ENCODE measurements around the gene CLEC9A. TPM values are rescaled to one million over a fixed set of nuclear protein-coding genes. Genes with fewer than 3 reads are reported as not detected.

Gene CLEC9A
- total and polyA plus RNA-seq, 2 donors (not counting 3 experiments of a cell fraction or from before 2014, with no cell fraction given), result not detected

GRCh38 chr12:9991876-9992275 lies 38.6 kb upstream of the CLEC9A start:
- Histone ChIP-seq H4K20me1 (replicated peaks; ENCODE audit: control insufficient read depth, extremely low read depth, insufficient read depth, low read length) (no peaks in the 10 kb centered on the region), H3K4me2 (ENCODE audit: insufficient read depth, low read length) (no peak overlapping the region), H3K9ac (replicated peaks; ENCODE audit: extremely low read depth, insufficient read depth, low read length) (no peak overlapping the region), H3K27ac (ENCODE audit: insufficient read depth, low read depth, low read length) (no peak overlapping the region), H3K4me1 (ENCODE audit: control insufficient read depth, extremely low read depth, insufficient read depth, low read length) (no peaks in the 10 kb centered on the region), H3K79me2 (ENCODE audit: control insufficient read depth, insufficient read depth, low read length) (no peaks in the 10 kb centered on the region), H2AFZ (ENCODE audit: low read depth, low read length) (no peak overlapping the region), H3K9me3 (replicated peaks; ENCODE audit: control insufficient read depth, insufficient read depth, low read length) (no peaks in the 10 kb centered on the region), H3K27me3 (ENCODE audit: control insufficient read depth in 2 of 2, insufficient read depth in 2 of 2, low read length in 2 of 2) (peaks cover 0 to 2% of the 10 kb centered on the region in 2 experiments), H3K4me3 (replicated peaks in 1 of 3; ENCODE audit: insufficient read depth in 1 of 3, low read depth in 1 of 3, low read length in 3 of 3) (no peak overlapping the region), H3K9me1 (replicated peaks; ENCODE audit: control insufficient read depth, extremely low read depth, insufficient read depth, low read length) (no peaks in the 10 kb centered on the region), H3K36me3 (ENCODE audit: control insufficient read depth in 2 of 2, extremely low read depth in 1 of 2, insufficient read depth in 2 of 2, low read length in 2 of 2) (no peaks in the 10 kb centered on the region)
- intact Hi-C loops (cut with micrococcal nuclease), result no loop called here
- TF ChIP-seq POLR2A (IDR thresholded peaks at IDR 0.05; ENCODE audit: low read depth, low read length) (no peak), FOS (IDR thresholded peaks at IDR 0.05; ENCODE audit: borderline replicate concordance, insufficient read depth, low read length) (no peak), CTCF (IDR thresholded peaks at IDR 0.05; ENCODE audit: extremely low read depth in 1 of 2, insufficient read depth in 1 of 2, low read depth in 1 of 2, low read length in 2 of 2) (no peak), POLR2AphosphoS5 (IDR thresholded peaks at IDR 0.05; ENCODE audit: insufficient read depth, low read depth, low read length) (no peak)
- CTCF ChIA-PET, result interaction anchor here (1.0 kb wide), 1 partner anchor 11 kb away, joined by 3 read pairs; no protein-coding TSS in a partner anchor
- FAIRE-seq, result no peak
- BruUV-seq (replicated peaks), result no TSS peak
- POLR2A ChIA-PET, result no interaction called here
- dilution Hi-C loops (cut with MboI; ENCODE audit: extremely low pct_ligation_motif_present, low sequenced_read_pairs), result no loop called here
- no peak for DNase-seq (ENCODE audit: low read depth, low spot score)

GRCh38 chr12:9992296-9992695 lies 38.2 kb upstream of the CLEC9A start:
- Histone ChIP-seq H2AFZ (ENCODE audit: low read depth, low read length) (no peak overlapping the region), H3K9me3 (replicated peaks; ENCODE audit: control insufficient read depth, insufficient read depth, low read length) (no peaks in the 10 kb centered on the region), H3K27me3 (ENCODE audit: control insufficient read depth in 2 of 2, insufficient read depth in 2 of 2, low read length in 2 of 2) (peaks cover 0 to 2% of the 10 kb centered on the region in 2 experiments), H3K4me2 (ENCODE audit: insufficient read depth, low read length) (no peak overlapping the region), H3K4me1 (ENCODE audit: control insufficient read depth, extremely low read depth, insufficient read depth, low read length) (no peaks in the 10 kb centered on the region), H3K27ac (ENCODE audit: insufficient read depth, low read depth, low read length) (no peak overlapping the region), H4K20me1 (replicated peaks; ENCODE audit: control insufficient read depth, extremely low read depth, insufficient read depth, low read length) (no peaks in the 10 kb centered on the region), H3K36me3 (ENCODE audit: control insufficient read depth in 2 of 2, extremely low read depth in 1 of 2, insufficient read depth in 2 of 2, low read length in 2 of 2) (no peaks in the 10 kb centered on the region), H3K9me1 (replicated peaks; ENCODE audit: control insufficient read depth, extremely low read depth, insufficient read depth, low read length) (no peaks in the 10 kb centered on the region), H3K4me3 (replicated peaks in 1 of 3; ENCODE audit: insufficient read depth in 1 of 3, low read depth in 1 of 3, low read length in 3 of 3) (no peak overlapping the region), H3K79me2 (ENCODE audit: control insufficient read depth, insufficient read depth, low read length) (no peaks in the 10 kb centered on the region), H3K9ac (replicated peaks; ENCODE audit: extremely low read depth, insufficient read depth, low read length) (no peak overlapping the region)
- DNase-seq (ENCODE audit: low read depth, low spot score) (no peak), FAIRE-seq (peak; percentile 33)
- no peak for TF ChIP-seq GATA2 (IDR thresholded peaks at IDR 0.05; ENCODE audit: insufficient read depth, insufficient read length, low read depth, low read length)
- no peak for TF ChIP-seq FOS (IDR thresholded peaks at IDR 0.05; ENCODE audit: borderline replicate concordance, insufficient read depth, low read length)
- TF ChIP-seq JUN (IDR thresholded peaks at IDR 0.05; ENCODE audit: borderline replicate concordance, insufficient read depth, insufficient read length, low read depth), result no peak
- no peak for TF ChIP-seq EZH2 (IDR thresholded peaks at IDR 0.05; ENCODE audit: borderline replicate concordance, low read depth, low read length, severe bottlenecking)
- TF ChIP-seq CTCF (IDR thresholded peaks at IDR 0.05; ENCODE audit: extremely low read depth in 1 of 2, insufficient read depth in 1 of 2, low read depth in 1 of 2, low read length in 2 of 2), result no peak
- TF ChIP-seq POLR2AphosphoS5 (IDR thresholded peaks at IDR 0.05; ENCODE audit: insufficient read depth, low read depth, low read length), result no peak
- TF ChIP-seq POLR2A (IDR thresholded peaks at IDR 0.05; ENCODE audit: low read depth, low read length), result no peak
- TF ChIP-seq MYC (IDR thresholded peaks at IDR 0.05; ENCODE audit: low read depth, low read length), result no peak
- TF ChIP-seq MAX (IDR thresholded peaks at IDR 0.05; ENCODE audit: insufficient read depth, insufficient read length), result no peak
- CTCF ChIA-PET, result no interaction called here
- dilution Hi-C loops (cut with MboI; ENCODE audit: extremely low pct_ligation_motif_present, low sequenced_read_pairs) (no loop called here), intact Hi-C loops (cut with micrococcal nuclease) (no loop called here)
- POLR2A ChIA-PET, result no interaction called here
- BruUV-seq (replicated peaks), result no TSS peak

Data from endothelial cell of umbilical vein (primary cell).